HepG2 (cell line): Measurements from ENCODE around the gene IL13. TPM values are rescaled to one million over a fixed set of nuclear protein-coding genes. Genes with fewer than 3 reads are reported as not detected.

Experiments
- ATAC-seq: fragments of 200-7000 bp; cut with Tn5 transposase; 3 replicates; pipeline ENCODE4 v1.9.1; 2020; ENCODE audit warnings: mild to moderate bottlenecking, moderate library complexity
- BruUV-seq: library from RNA; stranded (reverse); fragments of 400-500 nt; replicated peaks from 2 replicates; lab custom pipeline; 2021; lab: Mats Ljungman, UMichigan
- CTCF ChIA-PET: fragments of 300-600 bp; formaldehyde crosslinking; extraction: SDS; loops from one replicate; lab custom pipeline; 2021; ENCODE audit warnings: low total read pairs, inconsistent platforms, low intra/inter-chr PET ratio; lab: Yijun Ruan, JAX
- POLR2A ChIA-PET: fragments of 350-600 bp; sonication (Branson Sonifier 250); formaldehyde crosslinking; loops from one replicate; lab custom pipeline; 2020; ENCODE audit warnings: antibody characterized with exemption, inconsistent platforms; lab: Yijun Ruan, JAX
- DNase-seq: peaks from one replicate; pipeline ENCODE4 v3.0.0-alpha.2; 2015; ENCODE audit warnings: low spot score
- FAIRE-seq: peaks from 3 replicates; lab custom pipeline; 2011; peaks lifted over from hg19 to GRCh38; lab: Jason Lieb, UNC
- H2AFZ ChIP-seq: one replicate; pipeline ENCODE4 v1.6.1; 2011; ENCODE audit warnings: low read length, inconsistent platforms
- H3K27ac ChIP-seq: fragments of 300-600 bp; 3 replicates; pipeline ENCODE4 v1.8.0; 2011; ENCODE audit warnings: mixed run types, mild to moderate bottlenecking, mixed read lengths, low read length, inconsistent platforms; ENCODE audit not compliant: insufficient read depth; ENCODE audit errors: extremely low read length
- H3K27me3 ChIP-seq, 2 experiments: fragments of 200-600 bp in 1 of 2; 2 replicates in 1 of 2; 3 replicates in 1 of 2; pipeline versions ENCODE4 v1.6.0 to v1.8.0; 2011; ENCODE audit warnings: low read length in 2 of 2, mild to moderate bottlenecking in 2 of 2, moderate library complexity in 2 of 2, inconsistent platforms in 1 of 2; ENCODE audit not compliant: insufficient read depth in 2 of 2, control insufficient read depth in 1 of 2
- H3K36me3 ChIP-seq, 2 experiments: fragments of 200-600 bp in 1 of 2; replicated peaks in 1 of 2; 2 replicates in 1 of 2; 3 replicates in 1 of 2; pipeline versions ENCODE4 v1.5.1 to v1.8.0; 2011; ENCODE audit warnings: low read length in 2 of 2, inconsistent platforms in 1 of 2; ENCODE audit not compliant: insufficient read depth in 2 of 2, control insufficient read depth in 1 of 2
- H3K4me1 ChIP-seq: 2 replicates; pipeline ENCODE4 v1.5.1; 2012; ENCODE audit warnings: low read length, inconsistent platforms; ENCODE audit not compliant: insufficient read depth
- H3K4me2 ChIP-seq: 2 replicates; pipeline ENCODE4 v1.6.0; 2011; ENCODE audit warnings: low read depth, low read length, inconsistent platforms
- H3K4me3 ChIP-seq, 3 experiments: fragments of 200-600 bp in 1 of 3; sonication (generic), shearing (Covaris generic) in 1 of 3; replicated peaks in 1 of 3; 2 replicates each; pipeline ENCODE4 v1.5.1; 2011 to 2016; ENCODE audit warnings: low read length in 3 of 3, inconsistent platforms in 2 of 3, low read depth in 2 of 3, mild to moderate bottlenecking in 2 of 3, control low read depth in 1 of 3, mixed read lengths in 1 of 3; ENCODE audit not compliant: insufficient read depth in 1 of 3
- H3K79me2 ChIP-seq: one replicate; pipeline ENCODE4 v1.6.1; 2011; ENCODE audit warnings: low read length, inconsistent platforms; ENCODE audit not compliant: insufficient read depth
- H3K9ac ChIP-seq: 2 replicates; pipeline ENCODE4 v1.6.0; 2011; ENCODE audit warnings: mild to moderate bottlenecking, low read depth, low read length, inconsistent platforms; ENCODE audit not compliant: insufficient read depth
- H3K9me3 ChIP-seq: 2 replicates; pipeline ENCODE4 v1.5.1; 2012; ENCODE audit warnings: mild to moderate bottlenecking, low read length
- H4K20me1 ChIP-seq: 2 replicates; pipeline ENCODE4 v1.6.0; 2011; ENCODE audit warnings: inconsistent platforms, mild to moderate bottlenecking, low read length, moderate library complexity; ENCODE audit not compliant: insufficient read depth
- GZF1 ChIP-seq: sonication (generic); formaldehyde crosslinking; IDR thresholded peaks from 2 replicates; pipeline ENCODE4 v1.5.1; 2020; ENCODE audit warnings: mild to moderate bottlenecking, missing genetic modification reagents
- HCFC1 ChIP-seq: fragments of 150-350 bp; IDR thresholded peaks from 2 replicates; pipeline ENCODE4 v1.6.1; 2014; ENCODE audit warnings: low read depth, low read length
- HOXA5 ChIP-seq: sonication (generic); formaldehyde crosslinking; IDR thresholded peaks from 2 replicates; pipeline ENCODE4 v1.4.0; 2020; ENCODE audit warnings: missing genetic modification reagents
- KDM2A ChIP-seq: sonication (generic); formaldehyde crosslinking; IDR thresholded peaks from 2 replicates; pipeline ENCODE4 v1.4.0; 2020; ENCODE audit warnings: low read depth, missing genetic modification reagents, borderline replicate concordance
- ZNF205 ChIP-seq: IDR thresholded peaks from 2 replicates; pipeline ENCODE4 v1.6.1; 2018; ENCODE audit warnings: missing biosample characterization, missing genetic modification reagents
- ZSCAN30 ChIP-seq: sonication (generic); formaldehyde crosslinking; IDR thresholded peaks from 2 replicates; pipeline ENCODE4 v1.5.0; 2020; ENCODE audit warnings: mild to moderate bottlenecking, missing genetic modification reagents
- WGBS: methylation state at CpG from one replicate; pipeline ENCODE4 v1.1.6; 2017; ENCODE audit warnings: low lambda C conversion rate; 5-methylcytosine and 5-hydroxymethylcytosine counted together
- in situ Hi-C: cut with HindIII; loops from 2 replicates; pipeline ENCODE4 v1.10.0; 2017; ENCODE audit warnings: low pct_unique_long_range_greater_than_20kb; ENCODE audit not compliant: extremely low pct_ligation_motif_present
- intact Hi-C: fragments of 100-400 bp; cut with micrococcal nuclease; formaldehyde crosslinking; loops from one replicate; pipeline ENCODE4 v1.10.0; 2022; ENCODE audit not compliant: unreplicated experiment
- polyA plus RNA-seq, 8 experiments: library from polyadenylated mRNA; depleted of rRNA in 3 of 8; stranded (reverse) in 7 of 8; unstranded in 1 of 8; fragments of >200 nt; fragmentation: Illumina TruSeq in 4 of 8; extraction: Trizol in 4 of 8; gene quantifications; 2 replicates each; pipeline versions ENCODE4 v1.2.1 to v1.2.3, GENCODE V29; 2011 to 2016; ENCODE audit warnings: low read depth in 4 of 8, missing spikeins in 1 of 8, mixed read lengths in 1 of 8; ENCODE audit not compliant: insufficient read depth in 1 of 8
- total RNA-seq, 5 experiments: library from RNA; depleted of rRNA; stranded (reverse); fragments of >200 nt; fragmentation: Illumina TruSeq; extraction: Trizol; gene quantifications; 2 replicates each; pipeline ENCODE4 v1.2.3, GENCODE V29; 2016; ENCODE audit warnings: low read depth in 1 of 5

IL13 gene
- total and polyA plus RNA-seq, 2 of the 13 experiments (the other 11 are each of a cell fraction or from before 2014, with no cell fraction given): 0.05 TPM; not detected in 1

DNA sequence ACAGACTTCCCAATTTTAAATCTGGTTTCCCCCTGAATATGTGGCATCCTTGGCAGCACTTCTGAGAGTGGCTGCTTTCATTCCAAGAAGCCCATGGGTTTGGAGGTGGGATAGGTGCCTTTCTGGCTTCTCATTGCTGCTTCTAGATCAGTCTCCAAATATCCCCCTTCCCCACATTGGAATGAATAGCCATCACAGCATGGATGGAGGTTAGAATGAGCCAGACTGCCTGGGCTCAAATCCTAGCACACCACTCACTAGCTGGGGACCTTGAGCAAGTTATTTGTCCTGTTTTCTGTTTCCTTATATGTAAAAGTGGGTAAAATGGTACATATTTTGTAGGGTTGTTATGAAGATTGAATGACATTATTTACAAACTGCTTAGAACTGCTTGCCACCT, 13.8 kb upstream of the IL13 start:
- CTCF ChIA-PET: no interaction called here
- H3K4me1 ChIP-seq: peaks cover 18% of the 10 kb centered on the region
- TF ChIP-seq ZSCAN30 (CRISPR knock-in tag) (no peak), GZF1 (no peak), HCFC1 (no peak)
- no peaks in the 10 kb centered on the region for H4K20me1 ChIP-seq
- H3K27ac ChIP-seq: no peak overlapping the region
- H2AFZ ChIP-seq: no peak overlapping the region
- in situ Hi-C loops: no loop called here
- ATAC-seq (no peak), FAIRE-seq (no peak), DNase-seq (no peak)
- no peaks in the 10 kb centered on the region for H3K27me3 ChIP-seq
- no peaks in the 10 kb centered on the region for H3K79me2 ChIP-seq
- H3K9ac ChIP-seq: no peak overlapping the region
- intact Hi-C loops: no loop called here
- peaks cover 5 to 31% of the 10 kb centered on the region in 2 experiments for H3K36me3 ChIP-seq
- POLR2A ChIA-PET: no interaction called here
- peaks cover 10% of the 10 kb centered on the region; the same call in 1 of the 2 replicates for H3K9me3 ChIP-seq
- no peak overlapping the region for H3K4me2 ChIP-seq
- H3K4me3 ChIP-seq: no peak overlapping the region
- no TSS peak for BruUV-seq

DNA sequence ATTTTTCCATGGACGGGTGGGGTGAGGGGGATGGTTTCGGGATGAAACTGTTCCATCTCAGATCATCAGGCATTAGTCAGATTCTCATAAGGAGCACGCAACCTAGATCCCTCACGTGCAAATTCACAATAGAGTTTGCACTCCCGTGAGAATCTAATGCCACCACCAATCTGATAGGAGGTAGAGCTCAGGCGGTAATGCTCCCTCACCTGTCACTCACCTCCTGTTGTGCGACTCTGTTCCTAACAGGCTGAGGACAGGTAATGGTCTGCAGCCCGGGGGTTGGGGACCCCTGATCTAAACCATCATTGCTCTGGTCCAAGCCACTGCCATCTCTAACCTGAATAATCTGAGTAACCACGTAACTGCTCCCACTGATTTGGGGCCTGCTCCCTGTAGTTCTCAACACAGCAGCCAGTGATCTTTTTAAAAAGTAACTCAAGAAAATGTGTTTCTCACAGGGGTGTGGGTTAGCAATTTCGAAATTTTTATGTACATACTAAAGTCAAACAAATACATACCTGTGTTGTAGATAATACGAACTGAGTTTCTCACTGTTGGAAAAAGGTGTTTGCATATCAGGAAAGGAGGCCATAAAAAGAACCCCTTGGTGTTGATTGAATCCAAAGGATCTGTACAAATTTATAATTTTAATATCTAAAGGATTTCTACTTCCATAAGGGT, 11.2 kb upstream of the IL13 start:
- Histone ChIP-seq H3K27ac (no peak overlapping the region), H3K9ac (no peak overlapping the region), H3K4me2 (peak overlapping the region; percentile 4; the same call in 1 of the 2 replicates), H4K20me1 (no peaks in the 10 kb centered on the region), H2AFZ (no peak overlapping the region), H3K79me2 (no peaks in the 10 kb centered on the region), H3K9me3 (peaks cover 10% of the 10 kb centered on the region; the same call in 1 of the 2 replicates), H3K4me1 (peaks cover 18% of the 10 kb centered on the region), H3K27me3 (no peaks in the 10 kb centered on the region), H3K36me3 (peaks cover 3 to 11% of the 10 kb centered on the region in 2 experiments), H3K4me3 (no peak overlapping the region)
- ATAC-seq (peak; percentile 32; the same call in 2 of the 3 replicates), DNase-seq (no peak), FAIRE-seq (peak; percentile 34)
- POLR2A ChIA-PET: no interaction called here
- intact Hi-C loops (no loop called here), in situ Hi-C loops (no loop called here)
- 63% methylated on average over 11 of the region's 11 CpGs for WGBS
- CTCF ChIA-PET: no interaction called here
- no TSS peak for BruUV-seq
- TF ChIP-seq HOXA5 (CRISPR knock-in tag) (no peak), ZNF205 (no peak), KDM2A (CRISPR knock-in tag) (peak; percentile 38; the same call in 1 of the 2 replicates)
